Umbilical cord (tissue), 2 donors: ENCODE data around the gene ATP11B. TPM values are rescaled to one million over a fixed set of nuclear protein-coding genes. Genes with fewer than 3 reads are reported as not detected.
"Not testable (repeated sequence)": the region's sequence is repeated elsewhere in the genome, so short reads cannot be mapped to it uniquely, and the experiment has no call there.

ENCODE experiments used
- DNase-seq: peaks from one replicate; pipeline ENCODE4 v3.0.0-alpha.2; 2015; ENCODE audit warnings: low spot score
- total RNA-seq: library from RNA; depleted of rRNA; stranded (reverse); fragments of >200 nt; gene quantifications from one replicate; pipeline ENCODE4 v1.2.3, GENCODE V29; 2014; ENCODE audit warnings: low replicate concordance; ENCODE audit not compliant: insufficient read depth

ATP11B gene
- total RNA-seq, 1 donor from 2014 or later, result 143 TPM

- DNase-seq, result no peak
Observed at GRCh38 chr3:182794455-182795388, 1.4 kb downstream of the ATP11B start.

GRCh38 chr3:182795389-182795782 is 2.1 kb downstream of the ATP11B start:
- peak; percentile 66 for DNase-seq

GRCh38 chr3:182796310-182796709 is 3.0 kb downstream of the ATP11B start:
- DNase-seq, result no peak

DNA sequence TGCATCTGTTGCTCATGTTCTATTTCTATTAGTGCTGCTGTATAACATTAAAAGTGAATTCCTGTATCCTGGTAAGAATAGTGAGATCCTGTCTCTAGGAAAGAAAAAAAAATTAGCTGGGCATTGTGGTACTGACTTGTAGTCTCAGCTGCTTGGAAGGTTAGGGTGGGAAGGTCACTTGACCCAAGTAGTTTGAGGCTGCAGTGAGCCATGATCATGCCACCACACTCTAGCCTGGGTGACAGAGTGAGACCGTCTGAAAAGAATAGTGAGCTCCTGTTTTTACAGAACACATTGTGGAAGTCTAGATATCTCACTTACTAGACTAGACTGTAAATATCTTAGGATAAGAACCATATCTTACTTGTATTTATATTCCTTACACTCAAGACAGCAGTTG is 4.6 kb downstream of the ATP11B start:
- DNase-seq, result no peak

DNA sequence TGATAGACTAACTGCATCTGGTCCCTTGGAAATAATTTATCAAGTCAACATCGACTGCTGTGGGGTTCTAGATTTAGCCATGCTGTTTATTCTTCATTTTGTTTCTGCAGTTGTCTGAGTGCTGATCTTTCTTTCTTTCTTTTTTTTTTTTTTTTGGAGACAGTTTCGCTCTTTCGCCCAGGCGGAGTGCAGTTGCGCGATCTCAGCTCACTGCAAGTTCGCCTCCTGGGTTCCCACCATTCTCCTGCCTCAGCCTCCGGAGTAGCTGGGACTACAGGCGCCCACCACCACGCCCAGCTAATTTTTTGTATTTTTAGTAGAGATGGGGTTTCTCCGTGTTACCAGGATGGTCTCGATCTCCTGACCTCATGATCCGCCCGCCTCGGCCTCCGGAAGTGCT is 5.8 kb downstream of the ATP11B start:
- not testable (repeated sequence) for DNase-seq

DNA sequence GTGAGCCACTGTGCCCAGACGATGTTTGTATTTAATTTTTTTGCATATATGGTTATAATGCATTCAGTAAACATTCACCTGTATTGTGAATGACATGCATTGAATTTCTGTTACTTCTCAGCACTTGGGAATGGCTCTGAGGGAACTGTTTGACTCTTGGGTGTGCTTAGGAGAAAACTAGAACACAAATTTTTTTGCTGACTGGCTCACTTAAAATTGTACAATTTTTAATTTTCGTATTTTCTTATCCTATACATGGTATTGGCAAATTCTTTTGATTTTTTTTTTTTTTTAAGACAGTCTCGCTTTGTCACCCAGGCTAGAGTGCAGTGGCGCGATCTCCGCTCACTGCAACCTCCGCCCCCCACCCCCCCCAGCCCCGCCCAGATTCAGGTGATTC is 7.2 kb downstream of the ATP11B start:
- DNase-seq, result no peak

- DNase-seq, result no peak
Observed at GRCh38 chr3:182802413-182803390, 9.4 kb downstream of the ATP11B start.

GRCh38 chr3:182803596-182803995 is 10.3 kb downstream of the ATP11B start:
- no peak for DNase-seq

DNA sequence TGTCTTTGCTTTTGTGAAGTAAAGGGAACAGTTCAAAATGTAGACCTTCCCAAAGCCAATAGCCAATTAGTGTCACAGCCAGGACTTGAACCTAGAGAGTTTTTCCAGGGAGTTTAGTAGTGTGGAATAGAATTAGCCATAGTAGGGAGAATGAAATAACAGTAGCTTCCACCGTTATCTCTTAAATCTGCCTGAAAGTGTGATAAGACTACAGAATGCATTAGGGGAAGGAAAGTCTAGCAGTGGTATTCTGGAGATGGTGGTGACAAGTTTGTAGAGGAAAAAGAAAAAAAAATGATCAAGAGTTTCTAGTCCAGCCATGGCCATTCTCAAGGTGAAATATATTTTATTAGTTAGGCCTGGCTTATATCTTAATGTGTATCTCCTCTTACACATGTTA is 13.8 kb downstream of the ATP11B start:
- DNase-seq, result no peak

- DNase-seq, result no peak
Observed at GRCh38 chr3:182808041-182808770, 14.9 kb downstream of the ATP11B start.

GRCh38 chr3:182809531-182809930 is 16.2 kb downstream of the ATP11B start:
- no peak for DNase-seq

DNA sequence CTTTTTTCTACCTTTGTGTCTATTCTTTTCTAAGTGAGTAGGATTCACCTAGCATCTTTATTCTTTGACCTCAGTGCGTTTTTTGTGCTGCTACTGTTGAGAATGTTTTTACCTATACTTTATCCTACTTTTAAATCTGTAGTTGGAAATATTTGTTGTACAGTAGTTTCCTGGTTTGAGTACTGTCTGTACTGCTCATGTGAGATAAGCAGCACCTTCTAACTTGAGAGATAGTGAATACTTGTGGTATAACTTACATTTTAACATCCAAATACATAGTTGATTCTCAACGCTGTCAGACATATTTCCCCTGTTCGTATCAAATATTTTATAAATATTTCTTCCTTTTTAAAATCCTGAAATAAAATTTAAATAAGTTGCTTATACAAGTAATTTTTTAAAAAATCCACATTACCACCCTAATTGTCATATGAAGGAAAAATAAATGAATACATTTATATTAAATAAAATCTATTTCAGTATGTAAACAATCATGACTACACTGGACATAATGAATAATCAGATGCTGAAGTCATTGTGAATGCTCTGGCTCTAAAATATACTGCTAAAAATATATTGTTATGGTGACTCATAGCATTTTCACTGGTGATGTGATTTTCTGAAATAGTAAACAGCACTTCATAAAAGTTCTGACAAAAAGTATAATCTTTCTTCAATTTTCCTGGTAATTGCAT is 17.4 kb downstream of the ATP11B start:
- no peak for DNase-seq

DNA sequence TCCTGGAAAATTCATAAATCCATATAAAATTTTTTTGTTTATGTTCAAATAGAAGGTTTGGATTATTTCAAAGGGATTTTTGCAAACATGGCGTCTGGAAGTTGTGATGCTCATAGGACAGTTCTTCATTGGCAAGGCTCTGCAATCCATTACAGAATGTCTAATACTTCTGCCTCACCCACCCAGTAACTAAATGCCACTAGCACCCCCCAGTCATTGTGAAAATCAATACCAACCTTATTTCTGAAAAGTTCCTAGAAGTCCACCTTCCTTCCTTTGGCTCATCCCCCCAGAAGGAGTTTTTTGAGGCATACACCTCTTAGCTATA is 17.9 kb downstream of the ATP11B start:
- DNase-seq, result no peak

GRCh38 chr3:182812123-182812522 is 18.8 kb downstream of the ATP11B start:
- DNase-seq, result peak; percentile 52

DNA sequence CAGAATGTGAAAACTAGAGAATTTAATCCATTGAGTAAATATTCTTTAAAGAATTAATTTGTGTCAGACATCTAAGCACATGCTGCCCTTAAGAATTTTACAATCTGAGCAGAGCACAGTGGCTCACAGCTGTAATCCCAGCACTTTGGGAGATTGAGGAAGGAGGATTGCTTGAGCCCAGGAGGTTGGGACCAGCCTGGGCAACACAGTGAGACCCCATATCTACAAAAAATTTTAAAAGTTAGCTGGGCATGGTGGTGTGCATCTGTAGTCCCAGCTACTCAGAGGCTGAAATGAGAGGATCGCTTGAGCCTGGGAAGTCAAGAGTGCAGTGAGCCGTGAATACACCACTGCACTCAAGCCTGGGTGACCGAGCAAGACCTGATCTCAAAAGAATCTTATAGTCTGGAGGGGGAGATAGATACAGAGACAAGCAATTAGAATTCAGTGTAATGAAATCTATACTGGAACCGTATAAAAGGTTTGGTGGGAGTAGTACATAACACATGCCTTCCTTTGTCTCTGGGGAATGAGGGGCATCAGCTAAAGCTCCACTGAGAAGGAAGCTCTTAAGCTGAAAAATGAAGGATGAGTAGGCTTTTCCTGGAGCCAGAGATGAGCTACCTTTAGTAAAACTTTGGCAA is 21.2 kb downstream of the ATP11B start:
- no peak for DNase-seq

DNA sequence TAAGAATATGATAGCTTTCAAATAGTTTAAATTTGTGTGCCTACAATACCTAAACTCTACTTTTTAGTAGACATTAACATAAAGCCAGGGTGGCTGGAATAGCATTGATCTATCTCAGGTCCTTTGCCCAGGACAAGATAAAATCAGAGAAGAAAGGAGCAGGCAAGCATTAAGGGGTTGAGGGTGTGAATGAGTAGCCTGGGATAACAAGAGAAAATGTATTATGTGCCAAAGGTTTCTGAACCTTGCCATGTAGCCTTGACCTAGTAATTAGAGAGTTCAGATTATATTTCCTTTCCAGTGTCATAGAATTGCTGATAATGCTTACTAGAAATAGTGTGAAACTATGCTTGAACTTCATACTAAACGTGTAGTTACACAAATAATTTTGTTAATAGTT is 22.9 kb downstream of the ATP11B start:
- no peak for DNase-seq

DNA sequence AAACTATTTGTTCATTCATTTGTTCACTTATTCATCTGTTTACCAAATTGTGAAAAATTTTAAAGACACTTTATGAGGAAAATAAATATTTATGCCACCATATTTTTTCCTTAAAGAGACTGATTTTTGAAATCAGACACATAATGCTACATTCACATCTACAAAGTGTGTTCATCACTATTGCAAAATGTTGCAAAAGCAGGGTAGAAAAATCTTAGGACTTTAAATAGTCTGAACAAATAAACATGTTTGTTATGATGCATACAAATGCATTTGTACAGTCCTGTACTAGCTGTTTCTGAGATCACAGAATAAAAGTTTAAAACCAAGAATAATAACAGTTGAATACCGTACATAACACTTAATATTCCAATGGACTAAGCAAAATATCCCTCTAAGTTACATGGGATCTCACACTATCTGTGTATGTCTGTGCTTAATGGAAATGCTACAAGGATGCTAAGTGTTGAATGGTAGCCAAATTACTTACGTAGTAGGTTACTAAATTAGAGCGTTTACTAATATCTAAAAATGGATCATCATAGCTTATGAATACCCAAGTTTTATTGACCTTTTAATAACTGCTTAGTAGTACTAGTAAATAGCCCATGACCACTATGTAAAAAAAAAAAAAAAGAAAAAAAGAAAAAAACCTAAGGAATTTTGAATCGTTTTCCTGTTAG is 25.1 kb downstream of the ATP11B start:
- DNase-seq, result no peak

DNA sequence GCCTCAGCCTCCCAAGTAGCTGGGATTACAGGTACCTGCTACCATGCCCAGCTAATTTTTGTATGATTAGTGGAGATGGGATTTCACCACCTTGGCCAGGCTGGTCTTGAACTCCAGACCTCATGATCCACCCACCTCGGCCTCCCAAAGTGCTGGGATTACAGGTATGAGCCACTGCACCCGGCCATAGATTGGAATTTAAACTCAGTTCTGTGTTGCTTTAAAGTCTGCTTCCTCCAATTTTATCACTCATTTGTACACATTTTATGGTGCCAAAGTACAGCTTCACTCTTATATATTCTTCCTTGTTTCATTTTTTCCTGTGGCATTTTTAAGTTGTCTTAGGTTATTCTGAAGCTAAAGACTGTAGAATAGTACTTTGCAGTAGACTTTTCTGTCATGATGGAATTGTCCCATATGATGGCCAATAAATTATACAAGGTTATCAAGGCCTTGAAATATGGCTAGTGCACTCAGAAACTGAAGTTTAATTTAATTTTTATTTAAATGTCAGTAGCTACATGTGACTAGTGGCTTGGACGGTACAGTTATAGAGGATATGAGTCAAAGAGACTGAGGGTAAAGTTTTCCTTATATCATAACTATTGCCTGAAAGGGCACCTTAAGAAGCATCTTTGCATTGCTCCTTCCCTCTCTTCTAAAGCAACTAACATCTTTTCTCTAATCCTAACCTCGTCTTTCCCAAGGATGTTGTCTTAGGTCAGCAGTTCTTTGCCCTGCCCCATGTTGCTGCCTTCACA is 28.1 kb downstream of the ATP11B start:
- no peak for DNase-seq

DNA sequence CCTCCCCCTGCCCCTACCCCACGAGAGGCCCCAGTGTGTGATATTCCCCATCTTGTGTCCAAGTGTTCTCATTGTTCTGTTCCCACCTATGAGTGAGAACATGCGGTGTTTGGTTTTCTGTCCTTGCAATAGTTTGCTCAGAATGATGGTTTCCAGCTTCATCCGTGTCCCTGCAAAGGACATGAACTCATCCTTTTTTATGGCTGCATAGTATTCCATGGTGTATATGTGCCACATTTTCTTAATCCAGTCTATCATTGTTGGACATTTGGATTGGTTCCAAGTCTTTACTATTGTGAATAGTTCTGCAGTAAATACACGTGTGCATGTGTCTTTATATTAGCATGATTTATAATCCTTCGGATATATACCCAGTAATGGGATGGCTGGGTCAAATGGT is 29.0 kb downstream of the ATP11B start:
- not testable (repeated sequence) for DNase-seq
